GM23338 (cell line): Measurements from ENCODE around the gene MPP4. TPM values are rescaled to one million over a fixed set of nuclear protein-coding genes. Genes with fewer than 3 reads are reported as not detected.

Experiments
- POLR2AphosphoS5 ChIP-seq: IDR thresholded peaks from 2 replicates; pipeline ENCODE4 v1.6.1; 2016; ENCODE audit warnings: antibody characterized with exemption, low read depth
- polyA plus RNA-seq: library from polyadenylated mRNA; unstranded; fragments of >200 nt; fragmentation: Nextera tagmentation; extraction: Ambion mirVana; gene quantifications from 2 replicates; pipeline ENCODE4 v1.2.1, GENCODE V29; 2016
- total RNA-seq: library from RNA; depleted of rRNA; stranded (reverse); fragments of >200 nt; shearing (Covaris generic); gene quantifications from 2 replicates; pipeline ENCODE4 v1.2.3, GENCODE V29; 2014
- TF ChIP-seq, protein P1 (sequence below): fragments of 250-450 bp; sonication (Bioruptor Pico); IDR thresholded peaks from 2 replicates; pipeline ENCODE4 v1.5.0; 2020; ENCODE audit warnings: mild to moderate bottlenecking, moderate library complexity
- TF ChIP-seq, protein P2 (sequence below), 2 experiments: fragments of 200-600 bp in 1 of 2; sonication (generic) in 1 of 2; conservative IDR thresholded peaks; 2 replicates each; pipeline versions ENCODE4 v1.5.1 to v1.6.1; 2016 to 2017; ENCODE audit warnings: antibody characterized with exemption in 2 of 2, low read depth in 2 of 2, mild to moderate bottlenecking in 2 of 2, moderate library complexity in 1 of 2
- TF ChIP-seq, protein P3 (sequence below): IDR thresholded peaks from one replicate; pipeline ENCODE4 v1.6.1; 2018; ENCODE audit warnings: antibody characterized with exemption; ENCODE audit not compliant: unreplicated experiment

MPP4 gene
- total and polyA plus RNA-seq, 2 experiments from 2014 or later = not detected

DNA sequence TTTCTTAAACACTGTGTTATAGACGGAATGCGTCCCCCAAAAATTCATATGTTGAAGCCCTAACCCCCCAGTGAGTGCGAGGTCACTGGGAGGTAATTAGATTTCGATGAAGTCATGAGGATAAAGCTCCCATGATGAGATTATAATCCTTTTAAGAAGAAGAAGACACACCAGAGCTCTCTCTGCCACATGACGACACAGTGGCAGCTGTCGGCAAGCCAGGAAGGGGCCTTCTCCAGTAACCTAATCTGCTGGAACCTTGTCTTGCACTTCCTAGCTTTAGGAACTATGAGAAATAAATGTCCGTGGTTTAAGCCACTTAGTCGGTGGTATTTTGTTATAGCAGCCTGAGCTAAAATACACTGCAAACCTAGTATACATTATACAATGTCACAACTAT, 67.4 kb downstream of the MPP4 start (continued):
- TF ChIP-seq, protein P1, sequence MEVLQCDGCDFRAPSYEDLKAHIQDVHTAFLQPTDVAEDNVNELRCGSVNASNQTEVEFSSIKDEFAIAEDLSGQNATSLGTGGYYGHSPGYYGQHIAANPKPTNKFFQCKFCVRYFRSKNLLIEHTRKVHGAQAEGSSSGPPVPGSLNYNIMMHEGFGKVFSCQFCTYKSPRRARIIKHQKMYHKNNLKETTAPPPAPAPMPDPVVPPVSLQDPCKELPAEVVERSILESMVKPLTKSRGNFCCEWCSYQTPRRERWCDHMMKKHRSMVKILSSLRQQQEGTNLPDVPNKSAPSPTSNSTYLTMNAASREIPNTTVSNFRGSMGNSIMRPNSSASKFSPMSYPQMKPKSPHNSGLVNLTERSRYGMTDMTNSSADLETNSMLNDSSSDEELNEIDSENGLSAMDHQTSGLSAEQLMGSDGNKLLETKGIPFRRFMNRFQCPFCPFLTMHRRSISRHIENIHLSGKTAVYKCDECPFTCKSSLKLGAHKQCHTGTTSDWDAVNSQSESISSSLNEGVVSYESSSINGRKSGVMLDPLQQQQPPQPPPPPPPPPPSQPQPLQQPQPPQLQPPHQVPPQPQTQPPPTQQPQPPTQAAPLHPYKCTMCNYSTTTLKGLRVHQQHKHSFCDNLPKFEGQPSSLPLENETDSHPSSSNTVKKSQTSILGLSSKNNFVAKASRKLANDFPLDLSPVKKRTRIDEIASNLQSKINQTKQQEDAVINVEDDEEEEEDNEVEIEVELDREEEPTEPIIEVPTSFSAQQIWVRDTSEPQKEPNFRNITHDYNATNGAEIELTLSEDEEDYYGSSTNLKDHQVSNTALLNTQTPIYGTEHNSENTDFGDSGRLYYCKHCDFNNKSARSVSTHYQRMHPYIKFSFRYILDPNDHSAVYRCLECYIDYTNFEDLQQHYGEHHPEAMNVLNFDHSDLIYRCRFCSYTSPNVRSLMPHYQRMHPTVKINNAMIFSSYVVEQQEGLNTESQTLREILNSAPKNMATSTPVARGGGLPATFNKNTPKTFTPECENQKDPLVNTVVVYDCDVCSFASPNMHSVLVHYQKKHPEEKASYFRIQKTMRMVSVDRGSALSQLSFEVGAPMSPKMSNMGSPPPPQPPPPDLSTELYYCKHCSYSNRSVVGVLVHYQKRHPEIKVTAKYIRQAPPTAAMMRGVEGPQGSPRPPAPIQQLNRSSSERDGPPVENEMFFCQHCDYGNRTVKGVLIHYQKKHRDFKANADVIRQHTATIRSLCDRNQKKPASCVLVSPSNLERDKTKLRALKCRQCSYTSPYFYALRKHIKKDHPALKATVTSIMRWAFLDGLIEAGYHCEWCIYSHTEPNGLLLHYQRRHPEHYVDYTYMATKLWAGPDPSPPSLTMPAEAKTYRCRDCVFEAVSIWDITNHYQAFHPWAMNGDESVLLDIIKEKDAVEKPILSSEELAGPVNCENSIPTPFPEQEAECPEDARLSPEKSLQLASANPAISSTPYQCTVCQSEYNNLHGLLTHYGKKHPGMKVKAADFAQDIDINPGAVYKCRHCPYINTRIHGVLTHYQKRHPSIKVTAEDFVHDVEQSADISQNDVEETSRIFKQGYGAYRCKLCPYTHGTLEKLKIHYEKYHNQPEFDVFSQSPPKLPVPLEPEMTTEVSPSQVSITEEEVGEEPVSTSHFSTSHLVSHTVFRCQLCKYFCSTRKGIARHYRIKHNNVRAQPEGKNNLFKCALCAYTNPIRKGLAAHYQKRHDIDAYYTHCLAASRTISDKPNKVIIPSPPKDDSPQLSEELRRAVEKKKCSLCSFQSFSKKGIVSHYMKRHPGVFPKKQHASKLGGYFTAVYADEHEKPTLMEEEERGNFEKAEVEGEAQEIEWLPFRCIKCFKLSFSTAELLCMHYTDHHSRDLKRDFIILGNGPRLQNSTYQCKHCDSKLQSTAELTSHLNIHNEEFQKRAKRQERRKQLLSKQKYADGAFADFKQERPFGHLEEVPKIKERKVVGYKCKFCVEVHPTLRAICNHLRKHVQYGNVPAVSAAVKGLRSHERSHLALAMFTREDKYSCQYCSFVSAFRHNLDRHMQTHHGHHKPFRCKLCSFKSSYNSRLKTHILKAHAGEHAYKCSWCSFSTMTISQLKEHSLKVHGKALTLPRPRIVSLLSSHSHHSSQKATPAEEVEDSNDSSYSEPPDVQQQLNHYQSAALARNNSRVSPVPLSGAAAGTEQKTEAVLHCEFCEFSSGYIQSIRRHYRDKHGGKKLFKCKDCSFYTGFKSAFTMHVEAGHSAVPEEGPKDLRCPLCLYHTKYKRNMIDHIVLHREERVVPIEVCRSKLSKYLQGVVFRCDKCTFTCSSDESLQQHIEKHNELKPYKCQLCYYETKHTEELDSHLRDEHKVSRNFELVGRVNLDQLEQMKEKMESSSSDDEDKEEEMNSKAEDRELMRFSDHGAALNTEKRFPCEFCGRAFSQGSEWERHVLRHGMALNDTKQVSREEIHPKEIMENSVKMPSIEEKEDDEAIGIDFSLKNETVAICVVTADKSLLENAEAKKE (CRISPR knock-in tag) = no peak
- TF ChIP-seq, protein P2, sequence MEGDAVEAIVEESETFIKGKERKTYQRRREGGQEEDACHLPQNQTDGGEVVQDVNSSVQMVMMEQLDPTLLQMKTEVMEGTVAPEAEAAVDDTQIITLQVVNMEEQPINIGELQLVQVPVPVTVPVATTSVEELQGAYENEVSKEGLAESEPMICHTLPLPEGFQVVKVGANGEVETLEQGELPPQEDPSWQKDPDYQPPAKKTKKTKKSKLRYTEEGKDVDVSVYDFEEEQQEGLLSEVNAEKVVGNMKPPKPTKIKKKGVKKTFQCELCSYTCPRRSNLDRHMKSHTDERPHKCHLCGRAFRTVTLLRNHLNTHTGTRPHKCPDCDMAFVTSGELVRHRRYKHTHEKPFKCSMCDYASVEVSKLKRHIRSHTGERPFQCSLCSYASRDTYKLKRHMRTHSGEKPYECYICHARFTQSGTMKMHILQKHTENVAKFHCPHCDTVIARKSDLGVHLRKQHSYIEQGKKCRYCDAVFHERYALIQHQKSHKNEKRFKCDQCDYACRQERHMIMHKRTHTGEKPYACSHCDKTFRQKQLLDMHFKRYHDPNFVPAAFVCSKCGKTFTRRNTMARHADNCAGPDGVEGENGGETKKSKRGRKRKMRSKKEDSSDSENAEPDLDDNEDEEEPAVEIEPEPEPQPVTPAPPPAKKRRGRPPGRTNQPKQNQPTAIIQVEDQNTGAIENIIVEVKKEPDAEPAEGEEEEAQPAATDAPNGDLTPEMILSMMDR (conservative IDR thresholded peaks at IDR 0.05; ENCODE audit: low read depth in 2 of 2) = no peak
- no peak for TF ChIP-seq POLR2AphosphoS5
- TF ChIP-seq, protein P3, sequence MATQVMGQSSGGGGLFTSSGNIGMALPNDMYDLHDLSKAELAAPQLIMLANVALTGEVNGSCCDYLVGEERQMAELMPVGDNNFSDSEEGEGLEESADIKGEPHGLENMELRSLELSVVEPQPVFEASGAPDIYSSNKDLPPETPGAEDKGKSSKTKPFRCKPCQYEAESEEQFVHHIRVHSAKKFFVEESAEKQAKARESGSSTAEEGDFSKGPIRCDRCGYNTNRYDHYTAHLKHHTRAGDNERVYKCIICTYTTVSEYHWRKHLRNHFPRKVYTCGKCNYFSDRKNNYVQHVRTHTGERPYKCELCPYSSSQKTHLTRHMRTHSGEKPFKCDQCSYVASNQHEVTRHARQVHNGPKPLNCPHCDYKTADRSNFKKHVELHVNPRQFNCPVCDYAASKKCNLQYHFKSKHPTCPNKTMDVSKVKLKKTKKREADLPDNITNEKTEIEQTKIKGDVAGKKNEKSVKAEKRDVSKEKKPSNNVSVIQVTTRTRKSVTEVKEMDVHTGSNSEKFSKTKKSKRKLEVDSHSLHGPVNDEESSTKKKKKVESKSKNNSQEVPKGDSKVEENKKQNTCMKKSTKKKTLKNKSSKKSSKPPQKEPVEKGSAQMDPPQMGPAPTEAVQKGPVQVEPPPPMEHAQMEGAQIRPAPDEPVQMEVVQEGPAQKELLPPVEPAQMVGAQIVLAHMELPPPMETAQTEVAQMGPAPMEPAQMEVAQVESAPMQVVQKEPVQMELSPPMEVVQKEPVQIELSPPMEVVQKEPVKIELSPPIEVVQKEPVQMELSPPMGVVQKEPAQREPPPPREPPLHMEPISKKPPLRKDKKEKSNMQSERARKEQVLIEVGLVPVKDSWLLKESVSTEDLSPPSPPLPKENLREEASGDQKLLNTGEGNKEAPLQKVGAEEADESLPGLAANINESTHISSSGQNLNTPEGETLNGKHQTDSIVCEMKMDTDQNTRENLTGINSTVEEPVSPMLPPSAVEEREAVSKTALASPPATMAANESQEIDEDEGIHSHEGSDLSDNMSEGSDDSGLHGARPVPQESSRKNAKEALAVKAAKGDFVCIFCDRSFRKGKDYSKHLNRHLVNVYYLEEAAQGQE = no peak
